GF-D8 (cell line): Measurements from ENCODE around the gene RAB3GAP1.
"Not testable (repeated sequence)": the region's sequence is repeated elsewhere in the genome, so short reads cannot be mapped to it uniquely, and the experiment has no call there.

ENCODE experiments used
- DNase-seq: peaks from one replicate; lab custom pipeline; 2025; lab: John Stamatoyannopoulos, UW

RAB3GAP1 gene

GRCh38 chr2:135052042-135052876, at the start of gene RAB3GAP1:
Gene RAB3GAP1, plus strand, starts transcription at chr2:135052292. Its CDS starts 16 bp downstream, at chr2:135052308.
- DNase-seq, result peak; percentile 64

DNA sequence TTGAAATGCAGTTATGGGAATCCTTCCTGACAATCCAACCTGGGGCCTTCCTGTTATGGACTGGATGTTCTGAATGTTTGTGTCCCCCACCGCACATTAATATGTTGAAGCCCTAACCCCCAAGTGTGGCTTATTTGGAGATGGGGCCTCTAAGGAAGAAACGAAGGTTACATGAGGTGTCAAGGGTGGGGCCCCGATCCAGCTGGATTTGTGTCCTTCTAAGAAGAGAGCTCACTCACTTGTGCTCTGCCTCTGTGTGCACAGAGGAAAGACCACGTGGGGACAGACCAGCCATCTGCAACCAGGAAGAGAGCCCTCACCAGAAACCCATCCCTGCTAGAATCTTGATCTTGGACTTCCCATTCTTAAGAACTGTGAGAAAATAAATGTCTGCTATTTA, 49.3 kb upstream of the RAB3GAP1 start:
- no peak for DNase-seq

DNA sequence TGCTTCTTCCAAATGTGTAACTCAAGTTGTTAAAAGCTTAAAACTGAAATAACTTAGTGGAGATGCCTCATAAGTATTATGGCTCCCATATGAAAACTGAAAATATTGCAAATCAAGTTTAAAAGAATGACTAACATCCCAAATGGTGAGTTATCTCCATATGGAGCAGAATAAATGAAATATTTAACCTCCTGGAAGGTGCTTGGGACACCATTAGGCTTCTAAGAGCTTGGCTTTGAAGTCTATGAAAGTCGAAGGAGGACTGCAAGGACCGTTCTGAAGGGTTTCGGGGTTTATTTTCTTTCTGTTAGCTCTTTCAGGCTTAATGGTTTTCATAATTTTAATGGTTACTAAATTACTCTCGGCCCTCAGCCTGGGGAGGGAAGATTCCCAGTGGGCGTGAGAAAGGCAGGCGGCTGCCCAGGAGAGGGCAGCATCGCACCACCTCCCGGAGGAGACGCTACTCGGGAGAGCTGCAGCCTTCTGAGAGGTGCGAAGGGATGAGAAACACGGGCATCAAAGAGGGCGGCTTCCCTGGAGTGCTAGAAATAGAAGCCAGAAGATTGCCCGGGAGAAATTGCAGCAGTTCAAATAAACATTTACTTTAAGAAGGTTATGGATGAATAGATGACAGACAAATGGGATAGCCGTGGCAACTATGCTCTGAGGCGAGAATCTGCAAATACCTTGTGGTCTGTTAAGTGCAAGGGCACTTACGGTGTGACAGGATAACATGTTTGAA, 47.9 kb upstream of the RAB3GAP1 start:
- DNase-seq, result peak; percentile 4

DNA sequence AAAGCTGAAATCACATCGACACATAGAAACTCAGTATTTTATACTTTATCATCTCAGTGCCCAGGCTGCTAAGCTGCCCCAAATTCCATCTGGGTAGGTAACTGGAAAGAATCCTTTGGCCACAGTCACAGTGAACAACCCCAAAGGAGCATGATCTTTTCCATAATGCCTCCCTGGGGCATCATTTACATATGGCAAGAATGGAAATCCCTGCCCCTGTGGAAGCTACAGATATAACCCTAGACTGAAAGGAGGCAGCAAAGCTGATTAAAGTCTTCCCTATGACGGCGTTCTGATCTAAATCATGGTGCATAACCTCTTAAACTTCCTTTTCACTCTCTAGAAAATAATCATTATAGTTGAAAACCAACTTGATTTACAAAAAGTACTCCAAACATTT, 46.3 kb upstream of the RAB3GAP1 start:
- no peak for DNase-seq

GRCh38 chr2:135009339-135009738, 42.8 kb upstream of the RAB3GAP1 start:
- DNase-seq, result no peak

DNA sequence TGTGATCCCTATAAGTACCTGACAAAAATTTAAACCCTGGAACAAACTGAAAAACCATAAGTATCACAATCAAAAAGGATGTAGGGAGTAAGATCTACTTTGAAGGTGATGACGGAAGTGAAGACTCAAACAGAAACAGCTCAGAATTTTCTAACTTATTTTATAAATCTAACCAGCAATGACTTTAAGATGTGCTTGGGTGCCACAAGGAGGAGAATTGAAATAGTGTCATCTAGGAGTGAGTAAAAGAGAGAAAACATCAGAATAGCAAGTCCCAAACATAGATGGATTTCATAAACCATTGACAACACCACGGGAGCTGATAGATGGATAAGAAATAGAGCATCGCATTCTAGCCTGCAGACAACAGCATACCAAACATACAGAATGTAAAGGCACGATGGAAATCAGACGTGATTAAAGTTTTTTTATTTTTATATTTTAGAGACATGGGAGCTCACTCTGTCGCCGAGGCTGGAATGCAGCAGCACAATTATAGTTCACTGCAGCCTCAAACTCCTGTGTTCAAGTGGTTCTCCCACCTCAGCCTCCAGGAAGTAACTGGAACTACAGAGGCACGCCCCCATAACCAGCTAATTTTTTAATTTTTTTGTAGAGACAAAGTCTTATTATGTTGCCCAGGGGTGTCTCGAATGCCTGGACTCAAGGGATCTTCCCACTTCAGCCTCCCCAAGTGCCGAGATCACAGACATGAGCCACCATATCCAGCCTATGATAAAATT, 41.7 kb upstream of the RAB3GAP1 start:
- DNase-seq, result no peak

DNA sequence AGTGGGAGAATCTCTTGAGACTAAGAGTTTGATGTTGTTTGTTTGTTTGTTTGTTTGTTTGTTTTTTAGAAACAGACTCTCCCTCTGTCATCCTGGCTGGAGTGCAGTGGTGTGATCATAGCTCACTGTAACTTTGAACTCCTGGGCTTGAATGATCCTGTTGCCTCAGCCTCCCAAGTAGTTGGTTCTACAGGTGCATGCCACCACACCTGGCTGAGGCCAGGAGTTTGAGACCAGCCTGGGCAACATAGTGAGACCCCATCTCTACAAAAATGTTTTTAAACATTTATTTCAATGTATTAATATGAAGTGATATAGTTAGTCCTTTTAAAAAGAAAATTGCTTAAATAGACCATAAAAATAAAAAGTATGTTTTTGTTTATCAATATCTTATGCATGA, 40.5 kb upstream of the RAB3GAP1 start:
- no peak for DNase-seq

GRCh38 chr2:135021618-135022017, 30.5 kb upstream of the RAB3GAP1 start:
- no peak for DNase-seq

- no peak for DNase-seq
Observed at GRCh38 chr2:135022952-135023880, 28.9 kb upstream of the RAB3GAP1 start.

GRCh38 chr2:135023886-135024485, 28.1 kb upstream of the RAB3GAP1 start:
- DNase-seq, result no peak

- DNase-seq, result no peak
Observed at GRCh38 chr2:135029481-135030134, 22.5 kb upstream of the RAB3GAP1 start.

GRCh38 chr2:135030826-135031225, 21.3 kb upstream of the RAB3GAP1 start:
- DNase-seq, result no peak

GRCh38 chr2:135033216-135033615, 18.9 kb upstream of the RAB3GAP1 start:
- not testable (repeated sequence) for DNase-seq

DNA sequence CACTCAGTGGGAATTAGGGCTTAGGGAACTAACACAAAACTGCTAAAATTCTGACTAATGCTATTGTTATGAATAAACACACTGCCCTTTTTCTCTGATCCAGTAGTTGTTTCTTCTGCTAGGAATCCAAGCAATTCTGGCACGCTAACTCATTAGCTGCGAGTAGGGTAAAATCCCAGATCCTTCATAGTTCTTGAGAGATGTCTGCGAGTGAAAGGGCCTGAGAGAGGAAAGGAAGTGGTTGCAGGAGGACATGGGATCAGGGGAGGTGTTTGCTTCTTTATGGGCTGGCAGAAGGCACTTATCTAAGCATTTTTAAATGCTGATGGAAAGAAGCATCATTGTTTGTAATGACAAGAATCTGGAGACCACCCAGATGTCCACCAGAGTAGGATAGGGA, 14.3 kb upstream of the RAB3GAP1 start:
- no peak for DNase-seq

- DNase-seq, result no peak
Observed at GRCh38 chr2:135043345-135043744, 8.7 kb upstream of the RAB3GAP1 start.

GRCh38 chr2:135047300-135047699, 4.8 kb upstream of the RAB3GAP1 start, which contains the start of gene MAP3K19:
Gene MAP3K19, minus strand, starts transcription at chr2:135047447. Its CDS starts 22,800 bp downstream, at chr2:135024647.
- DNase-seq, result no peak

DNA sequence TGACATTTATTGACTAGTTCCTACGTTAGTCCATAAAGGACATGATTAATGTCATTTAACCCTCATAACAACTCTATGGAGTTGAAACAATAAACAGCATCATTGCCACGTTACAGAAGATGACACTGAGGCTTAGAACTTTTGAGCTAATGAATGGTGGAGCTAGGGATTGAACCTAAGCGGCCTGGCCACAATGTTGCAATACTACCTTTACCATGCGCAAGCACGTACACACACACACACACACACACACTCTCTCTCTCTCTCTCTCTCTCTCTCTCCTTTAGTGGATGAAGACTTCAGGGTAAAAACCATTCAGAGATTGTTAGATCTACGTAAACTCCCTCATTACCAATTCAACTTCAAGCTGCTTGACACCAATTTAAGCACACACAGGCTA, 4.0 kb upstream of the RAB3GAP1 start:
- no peak for DNase-seq

DNA sequence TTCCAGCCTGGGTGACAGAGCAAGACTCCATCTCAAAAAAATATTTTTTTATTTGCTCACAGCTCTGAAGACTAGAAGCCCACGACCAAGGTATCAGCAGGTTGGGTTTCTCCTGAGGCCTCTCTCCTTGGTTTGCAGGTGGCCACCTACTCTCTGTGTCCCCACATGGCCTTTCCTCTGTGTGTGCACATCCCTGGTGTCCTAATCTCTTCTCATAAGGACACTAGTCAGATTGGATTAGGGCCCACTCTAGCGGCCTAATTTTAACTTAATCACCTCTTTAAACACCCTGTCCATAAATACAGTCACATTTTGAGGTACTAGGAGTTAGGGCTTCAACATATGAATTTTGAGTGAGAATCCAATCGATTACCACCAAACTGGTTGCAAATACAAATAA, 2.0 kb upstream of the RAB3GAP1 start:
- DNase-seq, result no peak

DNA sequence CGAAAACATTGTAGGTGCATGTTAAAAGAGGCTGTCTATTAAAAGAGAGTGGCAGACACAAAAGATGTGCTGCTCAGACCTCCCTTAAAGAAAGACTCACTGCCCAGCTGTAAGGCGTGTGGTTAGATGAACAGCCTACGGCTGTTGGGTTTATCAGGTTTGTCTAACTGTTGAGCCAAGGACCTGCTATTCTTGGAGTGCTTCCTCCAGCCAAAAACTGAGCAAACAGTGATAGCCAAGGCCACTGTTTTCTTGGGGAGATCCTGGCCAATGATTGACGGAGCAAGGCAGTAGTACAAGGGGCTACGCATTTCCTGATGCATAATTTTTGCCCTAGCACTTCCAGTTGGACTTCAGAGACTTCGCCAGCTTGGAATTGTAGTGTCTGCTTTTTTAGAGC, 1.4 kb upstream of the RAB3GAP1 start:
- no peak for DNase-seq

DNA sequence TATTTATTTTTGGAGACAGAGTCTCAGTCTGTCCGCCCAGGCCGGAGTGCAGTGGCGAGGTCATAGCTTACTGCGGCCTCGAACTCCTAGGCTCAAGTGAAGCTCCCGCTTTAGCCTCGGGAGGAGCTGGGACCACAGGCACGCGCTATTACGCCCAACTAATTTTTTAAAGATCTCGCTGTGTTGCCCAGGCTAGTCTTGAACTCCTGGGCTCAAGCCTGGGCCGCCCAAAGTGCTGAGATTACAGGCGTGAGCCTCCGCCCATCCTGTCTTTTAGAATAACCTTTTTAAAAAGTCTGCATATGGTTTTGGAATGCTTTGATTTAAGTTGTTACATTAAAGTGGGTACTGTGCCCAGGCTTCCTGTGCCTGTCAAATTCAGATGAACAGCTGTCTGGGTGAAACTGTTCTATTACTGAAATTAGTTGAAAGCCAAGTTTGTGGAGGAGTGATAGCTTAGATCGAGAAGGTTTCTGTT, 944 bp downstream of the RAB3GAP1 start:
- DNase-seq, result no peak
